Parathyroid adenoma (tissue), 2 donors: ENCODE measurements around the gene ZNF567.
"Not testable (repeated sequence)": the region's sequence is repeated elsewhere in the genome, so short reads cannot be mapped to it uniquely, and the experiment has no call there.

ENCODE experiments used
- H2AFZ ChIP-seq: fragments of 300-600 bp; sonication (generic); one replicate; pipeline ENCODE4 v1.7.0; 2017; ENCODE audit warnings: antibody characterized with exemption, mild to moderate bottlenecking
- H3K27ac ChIP-seq: fragments of 300-600 bp; sonication (generic); one replicate; pipeline ENCODE4 v1.7.0; 2017
- H3K27me3 ChIP-seq: fragments of 300-600 bp; sonication (generic); one replicate; pipeline ENCODE4 v1.7.0; 2017; ENCODE audit warnings: low read length; ENCODE audit not compliant: control insufficient read depth, insufficient read depth
- H3K36me3 ChIP-seq: fragments of 300-600 bp; sonication (generic); one replicate; pipeline ENCODE4 v1.7.0; 2017; ENCODE audit warnings: low read length; ENCODE audit not compliant: control insufficient read depth, insufficient read depth
- H3K4me1 ChIP-seq: fragments of 300-600 bp; sonication (generic); one replicate; pipeline ENCODE4 v1.7.0; 2017; ENCODE audit warnings: control low read depth
- H3K4me2 ChIP-seq: fragments of 300-600 bp; sonication (generic); one replicate; pipeline ENCODE4 v1.7.0; 2017; ENCODE audit warnings: low read length
- H3K4me3 ChIP-seq: fragments of 300-600 bp; sonication (generic); one replicate; pipeline ENCODE4 v1.7.0; 2017; ENCODE audit warnings: low read depth, low read length
- H3K79me2 ChIP-seq: fragments of 300-600 bp; sonication (generic); one replicate; pipeline ENCODE4 v1.7.0; 2017; ENCODE audit warnings: control low read depth
- H3K9ac ChIP-seq: fragments of 300-600 bp; sonication (generic); one replicate; pipeline ENCODE4 v1.7.0; 2017; ENCODE audit warnings: mild to moderate bottlenecking
- H3K9me3 ChIP-seq: fragments of 300-600 bp; sonication (generic); one replicate; pipeline ENCODE4 v1.7.0; 2017; ENCODE audit warnings: low read length; ENCODE audit not compliant: control insufficient read depth
- TF ChIP-seq, protein P1 (sequence below): fragments of 300-600 bp; sonication (generic); IDR thresholded peaks from one replicate; pipeline ENCODE4 v1.7.0; 2017; ENCODE audit warnings: antibody characterized with exemption, mild to moderate bottlenecking
- donor health status: primary hyperparathyroidism.

The ZNF567 gene

DNA sequence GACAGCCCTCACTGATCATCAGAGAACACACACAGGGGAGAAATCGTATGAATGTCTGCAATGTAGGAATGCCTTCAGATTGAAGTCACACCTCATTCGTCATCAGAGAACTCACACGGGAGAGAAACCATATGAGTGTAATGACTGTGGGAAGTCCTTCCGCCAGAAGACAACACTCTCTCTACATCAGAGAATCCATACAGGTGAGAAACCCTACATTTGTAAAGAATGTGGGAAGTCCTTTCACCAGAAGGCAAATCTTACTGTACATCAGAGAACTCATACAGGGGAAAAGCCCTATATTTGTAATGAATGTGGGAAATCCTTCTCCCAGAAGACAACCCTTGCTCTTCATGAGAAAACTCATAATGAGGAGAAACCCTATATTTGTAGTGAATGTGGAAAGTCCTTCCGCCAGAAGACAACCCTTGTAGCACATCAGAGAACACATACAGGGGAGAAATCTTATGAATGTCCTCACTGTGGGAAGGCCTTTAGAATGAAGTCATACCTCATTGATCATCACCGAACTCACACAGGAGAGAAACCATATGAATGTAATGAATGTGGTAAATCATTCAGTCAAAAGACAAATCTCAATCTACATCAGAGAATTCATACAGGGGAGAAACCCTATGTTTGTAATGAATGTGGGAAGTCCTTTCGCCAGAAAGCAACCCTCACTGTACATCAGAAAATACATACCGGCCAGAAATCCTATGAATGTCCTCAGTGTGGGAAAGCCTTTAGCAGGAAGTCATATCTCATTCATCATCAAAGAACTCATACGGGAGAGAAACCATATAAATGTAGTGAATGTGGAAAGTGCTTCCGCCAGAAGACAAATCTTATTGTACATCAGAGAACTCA lies 32.5 kb downstream of the ZNF567 start:
- Histone ChIP-seq H3K27ac (no peak overlapping the region), H3K9ac (no peak overlapping the region), H3K36me3 (peaks cover 51% of the 10 kb centered on the region), H3K27me3 (no peaks in the 10 kb centered on the region), H3K4me1 (no peaks in the 10 kb centered on the region), H3K9me3 (peaks cover 23% of the 10 kb centered on the region), H3K79me2 (no peaks in the 10 kb centered on the region), H2AFZ (no peak overlapping the region), H3K4me3 (no peak overlapping the region), H3K4me2 (no peak overlapping the region)
- TF ChIP-seq, protein P1, sequence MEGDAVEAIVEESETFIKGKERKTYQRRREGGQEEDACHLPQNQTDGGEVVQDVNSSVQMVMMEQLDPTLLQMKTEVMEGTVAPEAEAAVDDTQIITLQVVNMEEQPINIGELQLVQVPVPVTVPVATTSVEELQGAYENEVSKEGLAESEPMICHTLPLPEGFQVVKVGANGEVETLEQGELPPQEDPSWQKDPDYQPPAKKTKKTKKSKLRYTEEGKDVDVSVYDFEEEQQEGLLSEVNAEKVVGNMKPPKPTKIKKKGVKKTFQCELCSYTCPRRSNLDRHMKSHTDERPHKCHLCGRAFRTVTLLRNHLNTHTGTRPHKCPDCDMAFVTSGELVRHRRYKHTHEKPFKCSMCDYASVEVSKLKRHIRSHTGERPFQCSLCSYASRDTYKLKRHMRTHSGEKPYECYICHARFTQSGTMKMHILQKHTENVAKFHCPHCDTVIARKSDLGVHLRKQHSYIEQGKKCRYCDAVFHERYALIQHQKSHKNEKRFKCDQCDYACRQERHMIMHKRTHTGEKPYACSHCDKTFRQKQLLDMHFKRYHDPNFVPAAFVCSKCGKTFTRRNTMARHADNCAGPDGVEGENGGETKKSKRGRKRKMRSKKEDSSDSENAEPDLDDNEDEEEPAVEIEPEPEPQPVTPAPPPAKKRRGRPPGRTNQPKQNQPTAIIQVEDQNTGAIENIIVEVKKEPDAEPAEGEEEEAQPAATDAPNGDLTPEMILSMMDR = no peak

DNA sequence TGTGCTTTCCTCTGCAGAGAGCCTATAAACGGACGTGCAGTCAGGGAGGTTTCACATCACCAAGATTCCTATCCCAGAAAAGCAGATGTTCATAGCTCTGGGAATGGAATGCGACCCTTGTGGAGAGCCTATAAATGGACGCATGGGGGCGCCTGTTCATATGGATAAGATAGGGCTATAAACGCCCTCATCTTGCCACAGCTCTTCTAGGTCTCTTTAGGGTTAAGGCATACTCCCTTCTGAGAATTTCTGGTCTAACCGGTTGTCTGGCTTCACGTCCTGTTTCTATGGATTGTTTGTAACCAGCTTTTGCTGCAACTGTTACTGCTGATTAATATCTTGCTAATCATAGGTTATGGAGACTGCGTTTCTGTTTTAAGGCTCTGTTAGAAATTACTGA lies 48.8 kb downstream of the ZNF567 start:
- not testable (repeated sequence) for H3K36me3 ChIP-seq, H3K4me1 ChIP-seq, H3K27me3 ChIP-seq, H3K27ac ChIP-seq, H3K79me2 ChIP-seq, H2AFZ ChIP-seq, H3K4me3 ChIP-seq, H3K4me2 ChIP-seq, H3K9ac ChIP-seq
- H3K9me3 ChIP-seq = peaks cover 10% of the 10 kb centered on the region

DNA sequence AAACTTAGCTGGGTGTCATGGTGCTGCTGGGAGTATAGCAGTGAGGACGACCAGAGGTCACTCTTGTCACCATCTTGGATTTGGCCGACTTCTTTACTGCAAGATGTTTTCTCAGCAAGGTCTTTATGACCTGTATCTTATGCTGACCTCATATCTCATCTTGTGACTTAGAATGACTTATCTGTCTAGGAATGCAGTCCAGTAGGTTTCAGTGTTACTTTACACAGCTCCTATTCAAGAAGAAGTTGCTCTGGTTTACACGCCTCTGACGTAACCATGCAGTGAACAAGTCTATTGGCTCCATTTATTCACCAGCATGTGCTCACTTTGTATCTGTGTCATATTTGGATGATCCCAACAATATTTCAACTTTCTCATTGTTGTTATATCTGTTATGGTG lies 58.5 kb downstream of the ZNF567 start:
- H3K27ac ChIP-seq = no peak overlapping the region
- no peak overlapping the region for H3K9ac ChIP-seq
- H3K4me2 ChIP-seq = no peak overlapping the region
- no peak overlapping the region for H3K4me3 ChIP-seq
- TF ChIP-seq, protein P1 = no peak
- no peaks in the 10 kb centered on the region for H3K79me2 ChIP-seq
- peaks cover 4% of the 10 kb centered on the region for H3K9me3 ChIP-seq
- no peaks in the 10 kb centered on the region for H3K27me3 ChIP-seq
- no peaks in the 10 kb centered on the region for H3K4me1 ChIP-seq
- peaks cover 11% of the 10 kb centered on the region for H3K36me3 ChIP-seq
- no peak overlapping the region for H2AFZ ChIP-seq

DNA sequence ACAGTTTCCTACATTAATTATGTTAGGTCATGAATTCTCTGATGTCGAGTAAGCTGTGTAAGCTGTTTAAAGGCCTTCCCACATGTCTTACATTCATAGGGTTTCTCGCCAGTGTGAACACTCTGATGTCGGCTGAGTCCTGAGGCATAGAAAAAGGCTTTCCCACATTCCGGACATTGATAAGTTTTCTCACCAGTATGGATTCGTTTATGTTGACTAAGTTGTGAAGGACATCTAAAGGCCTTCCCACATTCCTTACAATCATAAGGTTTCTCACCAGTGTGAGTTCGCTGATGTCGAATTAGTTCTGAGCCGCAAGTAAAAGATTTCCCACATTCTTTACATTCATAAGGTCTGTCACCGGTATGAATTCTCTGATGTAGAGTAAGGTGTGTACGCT lies 60.3 kb downstream of the ZNF567 start:
- TF ChIP-seq, protein P1 = no peak
- no peak overlapping the region for H3K4me3 ChIP-seq
- H3K4me1 ChIP-seq = no peaks in the 10 kb centered on the region
- no peak overlapping the region for H3K27ac ChIP-seq
- H3K79me2 ChIP-seq = no peaks in the 10 kb centered on the region
- no peak overlapping the region for H2AFZ ChIP-seq
- no peaks in the 10 kb centered on the region for H3K27me3 ChIP-seq
- peaks cover 11% of the 10 kb centered on the region for H3K36me3 ChIP-seq
- H3K9ac ChIP-seq = no peak overlapping the region
- H3K4me2 ChIP-seq = no peak overlapping the region
- H3K9me3 ChIP-seq = peaks cover 8% of the 10 kb centered on the region

DNA sequence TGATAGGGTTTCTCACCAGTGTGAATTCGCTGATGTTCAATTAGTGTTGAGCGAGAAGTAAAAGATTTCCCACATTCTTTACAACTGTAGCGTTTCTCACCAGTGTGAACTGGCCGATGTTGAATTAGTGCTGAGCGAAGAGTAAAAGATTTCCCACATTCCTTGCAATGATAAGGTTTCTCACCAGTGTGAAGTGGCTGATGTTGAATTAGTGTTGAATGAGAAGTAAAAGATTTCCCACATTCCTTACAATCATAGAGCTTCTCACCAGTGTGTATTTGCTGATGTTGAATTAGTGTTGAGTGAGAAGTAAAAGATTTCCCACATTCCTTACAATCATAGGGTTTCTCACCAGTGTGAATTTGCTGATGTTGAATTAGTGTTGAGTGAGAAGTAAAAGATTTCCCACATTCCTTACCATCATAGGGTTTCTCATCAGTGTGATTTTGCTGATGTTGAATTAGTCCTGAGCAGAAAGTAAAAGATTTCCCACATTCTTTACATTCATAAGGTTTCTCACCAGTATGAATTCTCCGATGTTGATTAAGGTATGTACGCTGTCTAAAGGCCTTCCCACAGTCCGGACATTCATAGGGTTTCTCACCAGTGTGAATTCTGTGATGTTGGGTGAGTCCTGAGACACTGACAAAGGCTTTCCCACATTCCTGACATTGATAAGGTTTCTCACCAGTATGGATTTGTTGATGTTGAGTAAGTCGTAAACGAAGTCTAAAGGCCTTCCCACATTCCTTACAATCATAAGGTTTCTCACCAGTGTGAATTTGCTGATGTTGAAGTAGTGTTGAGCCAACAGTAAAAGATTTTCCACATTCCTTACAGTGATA lies 61.2 kb downstream of the ZNF567 start:
- H3K79me2 ChIP-seq = no peaks in the 10 kb centered on the region
- peaks cover 8% of the 10 kb centered on the region for H3K9me3 ChIP-seq
- no peak overlapping the region for H3K4me2 ChIP-seq
- TF ChIP-seq, protein P1 = no peak
- H3K4me1 ChIP-seq = no peaks in the 10 kb centered on the region
- H3K27ac ChIP-seq = no peak overlapping the region
- H3K36me3 ChIP-seq = peaks cover 11% of the 10 kb centered on the region
- no peak overlapping the region for H2AFZ ChIP-seq
- H3K27me3 ChIP-seq = no peaks in the 10 kb centered on the region
- no peak overlapping the region for H3K9ac ChIP-seq
- no peak overlapping the region for H3K4me3 ChIP-seq

DNA sequence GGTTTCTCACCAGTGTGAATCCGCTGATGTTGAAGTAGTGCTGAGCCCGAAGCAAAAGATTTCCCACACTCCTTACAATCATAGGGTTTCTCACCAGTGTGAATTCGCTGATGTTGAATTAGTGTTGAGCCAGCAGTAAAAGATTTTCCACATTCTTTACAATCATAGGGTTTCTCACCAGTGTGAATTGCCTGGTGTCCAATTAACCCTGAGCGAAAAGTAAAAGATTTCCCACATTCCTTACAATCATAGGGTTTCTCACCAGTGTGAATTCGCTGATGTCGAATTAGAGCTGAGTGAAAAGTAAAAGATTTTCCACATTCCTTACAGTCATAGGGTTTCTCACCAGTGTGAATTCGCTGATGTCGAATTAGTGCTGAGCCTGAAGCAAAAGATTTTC lies 62.2 kb downstream of the ZNF567 start:
- not testable (repeated sequence) for H3K9me3 ChIP-seq, H2AFZ ChIP-seq, H3K27me3 ChIP-seq, H3K79me2 ChIP-seq, H3K4me1 ChIP-seq, H3K4me3 ChIP-seq, H3K4me2 ChIP-seq, H3K27ac ChIP-seq, H3K9ac ChIP-seq
- H3K36me3 ChIP-seq = peaks cover 11% of the 10 kb centered on the region
